Fibroblast of mammary gland (primary cell): Measurements from ENCODE around the gene PIAS1.
A peak's percentile ranks its signal among the peaks of the same experiment; 100 is the strongest.
"Not testable (repeated sequence)": the region's sequence is repeated elsewhere in the genome, so short reads cannot be mapped to it uniquely, and the experiment has no call there.

ENCODE experiments used
- DNase-seq: peaks from one replicate; pipeline ENCODE4 v3.0.0-alpha.2; 2010; ENCODE audit warnings: low read depth
- H3K4me3 ChIP-seq: 2 replicates; pipeline ENCODE4 v1.5.1; 2011; ENCODE audit warnings: low read depth, mild to moderate bottlenecking, low read length, moderate library complexity; ENCODE audit not compliant: control insufficient read depth
- CTCF ChIP-seq: conservative IDR thresholded peaks from 2 replicates; pipeline ENCODE4 v1.5.1; 2011; ENCODE audit warnings: low read depth, low read length, inconsistent platforms; ENCODE audit not compliant: control insufficient read depth, insufficient read depth

Gene PIAS1

GRCh38 chr15:68055224-68055705 is 1.1 kb downstream of the PIAS1 start:
- DNase-seq, result peak; percentile 61
- TF ChIP-seq CTCF, result no peak
- H3K4me3 ChIP-seq, result peak overlapping the region; percentile 84

- peak overlapping the region; percentile 84 for H3K4me3 ChIP-seq
- TF ChIP-seq CTCF, result no peak
- DNase-seq, result no peak
These were observed 2.2 kb downstream of the PIAS1 start for GRCh38 chr15:68056097-68056865.

- TF ChIP-seq CTCF, result no peak
- DNase-seq, result no peak
- no peak overlapping the region for H3K4me3 ChIP-seq
These were observed 2.9 kb downstream of the PIAS1 start for GRCh38 chr15:68057034-68057433.

GRCh38 chr15:68057758-68058157 is 3.6 kb downstream of the PIAS1 start:
- DNase-seq, result no peak
- no peak for TF ChIP-seq CTCF
- H3K4me3 ChIP-seq, result no peak overlapping the region

- DNase-seq, H3K4me3 ChIP-seq: not testable (repeated sequence)
These were observed 4.9 kb downstream of the PIAS1 start for GRCh38 chr15:68058970-68059369.

- no peak for TF ChIP-seq CTCF
- no peak for DNase-seq
- no peak overlapping the region for H3K4me3 ChIP-seq
These were observed 5.5 kb downstream of the PIAS1 start for GRCh38 chr15:68059630-68060029.

GRCh38 chr15:68061171-68061570 is 7.1 kb downstream of the PIAS1 start:
- TF ChIP-seq CTCF, result no peak
- no peak for DNase-seq
- no peak overlapping the region for H3K4me3 ChIP-seq
